Mesothelial cell of epicardium (in vitro differentiated cells): Measurements from ENCODE around the gene CNOT8. TPM values are rescaled to one million over a fixed set of nuclear protein-coding genes. Genes with fewer than 3 reads are reported as not detected.

Source experiments
- DNase-seq, 2 experiments: peaks; one replicate each; pipeline ENCODE4 v3.0.0; 2021; ENCODE audit warnings: low spot score in 2 of 2; ENCODE audit not compliant: unreplicated experiment in 2 of 2
- H3K27ac Mint-ChIP-seq: 2 replicates; pipeline ENCODE4 v1.8.0; 2021; ENCODE audit warnings: mixed read lengths
- H3K27me3 Mint-ChIP-seq: 2 replicates; pipeline ENCODE4 v1.8.0; 2021; ENCODE audit warnings: low read depth, mixed read lengths
- H3K36me3 Mint-ChIP-seq: 2 replicates; pipeline ENCODE4 v1.8.0; 2021; ENCODE audit warnings: mixed read lengths
- H3K4me1 Mint-ChIP-seq: 2 replicates; pipeline ENCODE4 v1.8.0; 2021; ENCODE audit warnings: mixed read lengths
- H3K4me3 Mint-ChIP-seq: 2 replicates; pipeline ENCODE4 v1.8.0; 2021; ENCODE audit warnings: mild to moderate bottlenecking, moderate library complexity, mixed read lengths
- H3K9me3 Mint-ChIP-seq: 2 replicates; pipeline ENCODE4 v1.8.0; 2021; ENCODE audit warnings: mixed read lengths
- CTCF ChIP-seq: fragments of 200-600 bp; sonication (generic); IDR thresholded peaks from one replicate; pipeline ENCODE4 v1.5.0; 2021; ENCODE audit warnings: antibody characterized with exemption; ENCODE audit not compliant: unreplicated experiment
- total RNA-seq: library from RNA; stranded (reverse); gene quantifications from 3 replicates; pipeline ENCODE4 v1.2.1, GENCODE V29; 2021

CNOT8 gene
- total RNA-seq, 1 donor from 2014 or later: 58.3 TPM

- DNase-seq: no peak
- Mint-ChIP-seq H3K4me1 (peaks cover 21% of the 10 kb centered on the region), H3K27ac (no peak overlapping the region), H3K9me3 (no peaks in the 10 kb centered on the region), H3K27me3 (no peaks in the 10 kb centered on the region), H3K36me3 (peaks cover 7% of the 10 kb centered on the region), H3K4me3 (no peak overlapping the region)
- TF ChIP-seq CTCF: no peak
Observed at GRCh38 chr5:154844809-154845208, 13.6 kb upstream of the CNOT8 start.

GRCh38 chr5:154849264-154849785, 9.1 kb upstream of the CNOT8 start:
- Mint-ChIP-seq H3K27me3 (no peaks in the 10 kb centered on the region), H3K27ac (peak overlapping the region; percentile 97), H3K4me3 (peak overlapping the region; percentile 85)

GRCh38 chr5:154849791-154850201, 8.6 kb upstream of the CNOT8 start:
- Mint-ChIP-seq H3K36me3 (peaks cover 7% of the 10 kb centered on the region), H3K4me1 (peaks cover 30% of the 10 kb centered on the region), H3K9me3 (no peaks in the 10 kb centered on the region), H3K27me3 (no peaks in the 10 kb centered on the region), H3K4me3 (peak overlapping the region; percentile 85), H3K27ac (peak overlapping the region; percentile 97)
- TF ChIP-seq CTCF: no peak
- DNase-seq: no peak

More at GRCh38 chr5:154849264-154849785, 9.1 kb upstream of the CNOT8 start:
- H3K9me3 Mint-ChIP-seq: no peaks in the 10 kb centered on the region
- TF ChIP-seq CTCF: no peak
- peaks cover 7% of the 10 kb centered on the region for H3K36me3 Mint-ChIP-seq
- peaks cover 33% of the 10 kb centered on the region for H3K4me1 Mint-ChIP-seq
- no peak for DNase-seq

GRCh38 chr5:154850255-154851062, 8.0 kb upstream of the CNOT8 start, which contains the start of gene FAXDC2:
FAXDC2 (minus strand) TSS chr5:154850603; CDS start chr5:154838178, 12,425 bp downstream.
- peak within 1 kb of the TSS; percentile 85 for H3K4me3 Mint-ChIP-seq
- H3K4me1 Mint-ChIP-seq: peaks cover 29% of the 10 kb centered on the region
- peak; percentile 41 to 73 for DNase-seq
- peak within 1 kb of the TSS; percentile 97 for H3K27ac Mint-ChIP-seq
- H3K36me3 Mint-ChIP-seq: peaks cover 4% of the 10 kb centered on the region
- no peaks in the 10 kb centered on the region for H3K9me3 Mint-ChIP-seq
- no peaks in the 10 kb centered on the region for H3K27me3 Mint-ChIP-seq
- no peak for TF ChIP-seq CTCF

GRCh38 chr5:154851351-154851750, 7.1 kb upstream of the CNOT8 start:
- peak overlapping the region; percentile 85 for H3K4me3 Mint-ChIP-seq
- no peaks in the 10 kb centered on the region for H3K36me3 Mint-ChIP-seq
- H3K27ac Mint-ChIP-seq: peak overlapping the region; percentile 97
- peaks cover 29% of the 10 kb centered on the region for H3K4me1 Mint-ChIP-seq
- H3K27me3 Mint-ChIP-seq: no peaks in the 10 kb centered on the region
- H3K9me3 Mint-ChIP-seq: no peaks in the 10 kb centered on the region
- no peak for TF ChIP-seq CTCF
- DNase-seq: no peak
